K562 (cell line): ENCODE measurements around the gene HDHD2. TPM values are rescaled to one million over a fixed set of nuclear protein-coding genes. Genes with fewer than 3 reads are reported as not detected.

ENCODE experiments used
- ATAC-seq: fragments of 200-7000 bp; cut with Tn5 transposase; 3 replicates; pipeline ENCODE4 v1.9.1; 2020; ENCODE audit warnings: moderate library complexity
- BruUV-seq: library from RNA; stranded (reverse); fragments of 400-500 nt; replicated peaks from 2 replicates; lab custom pipeline; 2021; lab: Mats Ljungman, UMichigan
- CTCF ChIA-PET: fragments of 300-600 bp; formaldehyde crosslinking; extraction: SDS; loops from one replicate; lab custom pipeline; 2021; ENCODE audit warnings: low intra/inter-chr PET ratio; lab: Yijun Ruan, JAX
- POLR2A ChIA-PET: fragments of 300-600, 350-650 bp; sonication (Branson Sonifier 250); formaldehyde crosslinking; extraction: SDS; loops from one replicate; lab custom pipeline; 2021; ENCODE audit warnings: antibody characterized with exemption, inconsistent platforms; lab: Yijun Ruan, JAX
- DNase-seq, 4 experiments: peaks; one replicate each; pipeline versions ENCODE4 v3.0.0 to v3.0.0-alpha.2; 2011 to 2018; ENCODE audit warnings: low spot score in 3 of 4, mixed read lengths in 3 of 4; ENCODE audit errors: extremely low read depth in 1 of 4
- FAIRE-seq: peaks from 2 replicates; lab custom pipeline; 2011; peaks lifted over from hg19 to GRCh38; lab: Jason Lieb, UNC
- H2AFZ ChIP-seq: 2 replicates; pipeline ENCODE4 v1.6.0; 2011; ENCODE audit warnings: low read depth, low read length, control low read depth, inconsistent platforms
- H3K27ac ChIP-seq: fragments of 200-600 bp; 3 replicates; pipeline ENCODE4 v1.8.0; 2011; ENCODE audit warnings: low read depth, mild to moderate bottlenecking, control low read depth, inconsistent platforms, low read length, moderate library complexity, mixed read lengths; ENCODE audit errors: extremely low read depth
- H3K27me3 ChIP-seq, 2 experiments: fragments of 300-600 bp in 1 of 2; 2 replicates in 1 of 2; 3 replicates in 1 of 2; pipeline versions ENCODE4 v1.6.0 to v1.8.0; 2011; ENCODE audit warnings: inconsistent platforms in 2 of 2, low read length in 2 of 2, mild to moderate bottlenecking in 1 of 2, mixed read lengths in 1 of 2, moderate library complexity in 1 of 2; ENCODE audit not compliant: control insufficient read depth in 2 of 2, insufficient read depth in 2 of 2
- H3K36me3 ChIP-seq: fragments of 300-600 bp; 3 replicates; pipeline ENCODE4 v1.8.0; 2011; ENCODE audit warnings: mild to moderate bottlenecking, low read length, inconsistent platforms; ENCODE audit not compliant: control insufficient read depth, insufficient read depth
- H3K4me1 ChIP-seq, 2 experiments: fragments of 200-600 bp in 1 of 2; replicated peaks in 1 of 2; 2 replicates in 1 of 2; 3 replicates in 1 of 2; pipeline versions ENCODE4 v1.5.1 to v1.8.0; 2011; ENCODE audit warnings: inconsistent platforms in 2 of 2, low read length in 2 of 2, mild to moderate bottlenecking in 1 of 2, mixed read lengths in 1 of 2, moderate library complexity in 1 of 2; ENCODE audit not compliant: control insufficient read depth in 2 of 2, insufficient read depth in 2 of 2
- H3K4me2 ChIP-seq: 2 replicates; pipeline ENCODE4 v1.6.1; 2011; ENCODE audit warnings: low read length, control low read depth, inconsistent platforms, mixed read lengths; ENCODE audit not compliant: insufficient read depth
- H3K4me3 ChIP-seq: fragments of 200-600 bp; sonication (generic), shearing (Covaris generic); 2 replicates; pipeline ENCODE4 v1.5.1; 2016; ENCODE audit warnings: control low read depth, inconsistent platforms
- H3K79me2 ChIP-seq: fragments of 200-600 bp; 3 replicates; pipeline ENCODE4 v1.8.0; 2011; ENCODE audit warnings: low read length, inconsistent platforms; ENCODE audit not compliant: control insufficient read depth, insufficient read depth
- H3K9ac ChIP-seq, 2 experiments: 2 replicates each; pipeline versions ENCODE4 v1.6.0 to v1.6.1; 2011; ENCODE audit warnings: low read depth in 2 of 2, low read length in 2 of 2, control low read depth in 1 of 2, inconsistent platforms in 1 of 2, mild to moderate bottlenecking in 1 of 2, mixed read lengths in 1 of 2; ENCODE audit not compliant: insufficient read depth in 1 of 2
- H3K9me1 ChIP-seq: one replicate; pipeline ENCODE4 v1.6.0; 2011; ENCODE audit warnings: inconsistent platforms, mild to moderate bottlenecking, low read length, moderate library complexity; ENCODE audit not compliant: control insufficient read depth, insufficient read depth
- H3K9me3 ChIP-seq: replicated peaks from 2 replicates; pipeline ENCODE4 v1.5.1; 2011; ENCODE audit warnings: low read depth, low read length, inconsistent platforms; ENCODE audit not compliant: control insufficient read depth, insufficient read depth
- H4K20me1 ChIP-seq: replicated peaks from 2 replicates; pipeline ENCODE4 v1.6.1; 2011; ENCODE audit warnings: low read length, inconsistent platforms, mixed read lengths; ENCODE audit not compliant: control insufficient read depth, insufficient read depth
- CTCF ChIP-seq, 3 experiments: IDR thresholded peaks in 2 of 3; conservative IDR thresholded peaks in 1 of 3; 2 replicates each; pipeline ENCODE4 v1.5.1; 2011 to 2012; ENCODE audit warnings: low read length in 3 of 3, mild to moderate bottlenecking in 3 of 3, control low read depth in 2 of 3, improper control_type of control experiment in 1 of 3, inconsistent platforms in 1 of 3, low read depth in 1 of 3, mixed read lengths in 1 of 3, moderate library complexity in 1 of 3; ENCODE audit not compliant: insufficient read depth in 2 of 3
- JUN ChIP-seq, 2 experiments: sonication (generic) in 1 of 2; formaldehyde crosslinking in 1 of 2; IDR thresholded peaks; 2 replicates each; pipeline versions ENCODE4 v1.6.1 to v1.8.0; 2012 to 2022; ENCODE audit warnings: borderline replicate concordance in 2 of 2, mild to moderate bottlenecking in 2 of 2, improper control_type of control experiment in 1 of 2, low read depth in 1 of 2, low read length in 1 of 2, missing genetic modification reagents in 1 of 2
- MAFG ChIP-seq: fragments of 450-650 bp; conservative IDR thresholded peaks from 2 replicates; pipeline ENCODE4 v1.6.1; 2016; ENCODE audit warnings: missing genetic modification characterization, missing compliant biosample characterization
- RAD21 ChIP-seq, 2 experiments: fragments of 250-450 bp in 1 of 2; fragments of 450-650 bp in 1 of 2; sonication (Bioruptor Pico) in 1 of 2; formaldehyde crosslinking in 1 of 2; IDR thresholded peaks in 1 of 2; conservative IDR thresholded peaks in 1 of 2; 2 replicates each; pipeline versions ENCODE4 v1.4.0 to v1.8.0; 2020 to 2022; ENCODE audit warnings: mild to moderate bottlenecking in 2 of 2, moderate library complexity in 1 of 2
- RCOR1 ChIP-seq, 2 experiments: IDR thresholded peaks; 2 replicates each; pipeline ENCODE4 v1.6.1; 2012; ENCODE audit warnings: low read depth in 2 of 2, low read length in 2 of 2, borderline replicate concordance in 1 of 2, improper control_type of control experiment in 1 of 2
- ZNF23 ChIP-seq: fragments of 250-450 bp; sonication (Bioruptor Pico); IDR thresholded peaks from 2 replicates; pipeline ENCODE4 v1.4.0; 2020; ENCODE audit warnings: mild to moderate bottlenecking
- WGBS: fragments of 100-300 bp; shearing (Covaris generic); methylation state at CpG from one replicate; pipeline ENCODE4 v1.1.6; 2016; ENCODE audit warnings: low coverage, mixed read lengths; ENCODE audit not compliant: insufficient coverage; ENCODE audit errors: missing lambda C conversion rate; 5-methylcytosine and 5-hydroxymethylcytosine counted together
- in situ Hi-C: fragments of 300-500 bp; cut with MboI; formaldehyde crosslinking; loops from 4 replicates; pipeline ENCODE4 v1.15.0; 2018; ENCODE audit warnings: inconsistent platforms, mixed read lengths
- intact Hi-C: fragments of 100-400 bp; cut with micrococcal nuclease; formaldehyde crosslinking; loops from 2 replicates; pipeline ENCODE4 v1.14.2; 2022
- polyA plus RNA-seq, 8 experiments: library from polyadenylated mRNA; depleted of rRNA in 4 of 8; stranded (reverse) in 5 of 8; unstranded in 3 of 8; fragments of >200 nt; fragmentation: Nextera tagmentation in 2 of 8; fragmentation: Illumina TruSeq in 1 of 8; extraction: Ambion mirVana in 2 of 8; extraction: Trizol in 1 of 8; gene quantifications; 2 replicates each; pipeline versions ENCODE4 v1.2.1 to v1.2.3, GENCODE V29; 2011 to 2014; ENCODE audit warnings: inconsistent platforms in 1 of 8, missing spikeins in 1 of 8
- total RNA-seq, 7 experiments: library from RNA; depleted of rRNA in 6 of 7; stranded (reverse); fragments of >200 nt in 6 of 7; fragmentation: Illumina TruSeq in 2 of 7; extraction: Trizol in 2 of 7; gene quantifications; 2 replicates each; pipeline versions ENCODE4 v1.2.1 to v1.2.3, GENCODE V29; 2011 to 2021; ENCODE audit warnings: low replicate concordance in 1 of 7
- TF ChIP-seq, protein P1 (sequence below), 2 experiments: IDR thresholded peaks in 1 of 2; conservative IDR thresholded peaks in 1 of 2; 2 replicates each; pipeline ENCODE4 v1.6.1; 2016; ENCODE audit warnings: low read depth in 2 of 2, mild to moderate bottlenecking in 1 of 2, missing compliant biosample characterization in 1 of 2, missing genetic modification characterization in 1 of 2, moderate library complexity in 1 of 2

HDHD2 gene
- total and polyA plus RNA-seq, 9 of the 15 experiments (the other 6 are each of a cell fraction or from before 2014, with no cell fraction given): 6.8 to 25.2 (median 21.5) TPM

DNA sequence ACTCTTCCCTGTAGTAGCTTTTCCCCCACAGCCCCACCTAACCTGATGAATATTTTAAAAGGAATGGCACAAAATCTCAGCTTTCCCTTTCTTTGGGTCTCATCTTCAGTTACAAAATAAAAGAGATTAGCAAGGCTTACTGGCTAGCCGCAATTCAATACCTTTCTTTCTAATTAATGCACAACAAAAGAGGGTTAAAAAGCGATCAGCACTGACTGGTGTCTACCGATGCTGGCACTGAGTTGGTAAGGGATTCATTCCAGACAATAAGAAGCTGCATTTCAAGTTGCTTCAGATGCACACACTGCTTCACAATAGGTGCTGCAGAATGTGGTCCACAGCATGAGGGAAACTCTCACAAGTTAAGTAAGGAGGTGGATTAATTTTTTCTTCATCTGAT, 41.9 kb downstream of the HDHD2 start:
- H3K9me1 ChIP-seq: no peaks in the 10 kb centered on the region
- TF ChIP-seq ZNF23: no peak
- H3K36me3 ChIP-seq: peaks cover 41% of the 10 kb centered on the region; the same call in 2 of the 3 replicates
- no peak for DNase-seq
- no peak overlapping the region for H3K27ac ChIP-seq
- no peak for FAIRE-seq
- no peaks in the 10 kb centered on the region for H3K27me3 ChIP-seq
- H3K4me3 ChIP-seq: no peak overlapping the region
- no peaks in the 10 kb centered on the region for H3K79me2 ChIP-seq
- no peaks in the 10 kb centered on the region for H3K9me3 ChIP-seq
- no peak overlapping the region for H3K4me2 ChIP-seq
- no peaks in the 10 kb centered on the region for H3K4me1 ChIP-seq
- BruUV-seq: no TSS peak
- no peak overlapping the region for H2AFZ ChIP-seq
- WGBS: 97% methylated on average over 3 of the region's 3 CpGs
- ChIA-PET CTCF (no interaction called here), POLR2A (no interaction called here)
- intact Hi-C loops (no loop called here), in situ Hi-C loops (no loop called here)
- H3K9ac ChIP-seq: no peak overlapping the region
- H4K20me1 ChIP-seq: no peaks in the 10 kb centered on the region
- no peak for ATAC-seq

GRCh38 chr18:47100212-47100831, 50.0 kb downstream of the HDHD2 start:
- Histone ChIP-seq H2AFZ (no peak overlapping the region), H4K20me1 (0 out of 2 replicates have a peak, but pooled peaks cover 3% of the 10 kb centered on the region), H3K27me3 (no peaks in the 10 kb centered on the region), H3K9me3 (no peaks in the 10 kb centered on the region), H3K4me2 (no peak overlapping the region), H3K9me1 (no peaks in the 10 kb centered on the region), H3K4me3 (no peak overlapping the region), H3K4me1 (no peaks in the 10 kb centered on the region), H3K9ac (no peak overlapping the region), H3K36me3 (no peaks in the 10 kb centered on the region), H3K79me2 (no peaks in the 10 kb centered on the region), H3K27ac (no peak overlapping the region)
- in situ Hi-C loops: loop anchor here (5.0 kb wide), 1 partner anchor 107 kb away; no protein-coding TSS in a partner anchor
- intact Hi-C loops: loop anchor here (1.0 kb wide), 1 partner anchor 105 kb away; no protein-coding TSS in a partner anchor
- CTCF ChIA-PET: interaction anchor here (0.6 to 3.2 kb wide), 7 partner anchors 21 to 649 kb away, joined by 3 to 39 read pairs (median 3); no protein-coding TSS in a partner anchor
- 19% methylated on average over 9 of the region's 12 CpGs for WGBS
- no TSS peak for BruUV-seq
- peak; percentile 75 for FAIRE-seq
- ATAC-seq: peak; percentile 93
- POLR2A ChIA-PET: no interaction called here
- peak; percentile 41 to 65 (median 48) for DNase-seq
- TF ChIP-seq, protein P1, sequence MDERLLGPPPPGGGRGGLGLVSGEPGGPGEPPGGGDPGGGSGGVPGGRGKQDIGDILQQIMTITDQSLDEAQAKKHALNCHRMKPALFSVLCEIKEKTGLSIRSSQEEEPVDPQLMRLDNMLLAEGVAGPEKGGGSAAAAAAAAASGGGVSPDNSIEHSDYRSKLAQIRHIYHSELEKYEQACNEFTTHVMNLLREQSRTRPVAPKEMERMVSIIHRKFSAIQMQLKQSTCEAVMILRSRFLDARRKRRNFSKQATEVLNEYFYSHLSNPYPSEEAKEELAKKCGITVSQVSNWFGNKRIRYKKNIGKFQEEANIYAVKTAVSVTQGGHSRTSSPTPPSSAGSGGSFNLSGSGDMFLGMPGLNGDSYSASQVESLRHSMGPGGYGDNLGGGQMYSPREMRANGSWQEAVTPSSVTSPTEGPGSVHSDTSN (CRISPR knock-in tag; IDR thresholded peaks at IDR 0.05; ENCODE audit: low read depth): no peak
- TF ChIP-seq, protein P1 (tag; conservative IDR thresholded peaks at IDR 0.05; ENCODE audit: low read depth): peak; percentile 42; the same call in 1 of the 2 replicates
- TF ChIP-seq RAD21 (CRISPR knock-in tag; conservative IDR thresholded peaks at IDR 0.05 in 1 of 2, IDR thresholded peaks at IDR 0.05 in 1 of 2) (peak; percentile 72 to 88), MAFG (0 out of 2 replicates have a peak, but pooled peaks have one; percentile 11), CTCF (IDR thresholded peaks at IDR 0.05 in 2 of 3, conservative IDR thresholded peaks at IDR 0.05 in 1 of 3; ENCODE audit: insufficient read depth in 2 of 3, low read depth in 1 of 3, low read length in 3 of 3) (peak; percentile 75 to 80 (median 79)), RCOR1 (IDR thresholded peaks at IDR 0.05; ENCODE audit: borderline replicate concordance in 1 of 2, low read depth in 2 of 2, low read length in 2 of 2) (peak in 1 of 2 experiments; percentile 40; a peak in 2 of 4 replicates), JUN (IDR thresholded peaks at IDR 0.05; ENCODE audit: borderline replicate concordance, low read depth, low read length) (no peak), JUN (CRISPR knock-in tag; IDR thresholded peaks at IDR 0.05; ENCODE audit: borderline replicate concordance) (no peak)
